ENCODE data around the gene ENTPD1.
A peak's percentile ranks its signal among the peaks of the same experiment; 100 is the strongest.

The ENTPD1 gene

GRCh38 chr10:95831076-95831475 lies 75.1 kb downstream of the ENTPD1 start:
- peaks cover 12% of the 10 kb centered on the region for H3K4me1 Mint-ChIP-seq
- no peaks in the 10 kb centered on the region for H3K9me3 Mint-ChIP-seq
- no peak overlapping the region for H3K27ac Mint-ChIP-seq (ENCODE audit: low read depth)
- no peak overlapping the region for H3K4me3 Mint-ChIP-seq
- DNase-seq (ENCODE audit: low spot score in 2 of 2) (no peak), ATAC-seq (replicated peaks; ENCODE audit: extremely low read depth, poor library complexity, severe bottlenecking) (no peak)
- no peaks in the 10 kb centered on the region for H3K27me3 Mint-ChIP-seq
- H3K36me3 Mint-ChIP-seq (ENCODE audit: insufficient read depth), result peaks cover 3% of the 10 kb centered on the region

- ATAC-seq (replicated peaks; ENCODE audit: extremely low read depth, poor library complexity, severe bottlenecking), result no peak
- Mint-ChIP-seq H3K27ac (ENCODE audit: low read depth) (peak overlapping the region; percentile 59), H3K4me1 (peaks cover 12% of the 10 kb centered on the region), H3K36me3 (ENCODE audit: insufficient read depth) (peaks cover 3% of the 10 kb centered on the region), H3K4me3 (no peak overlapping the region), H3K27me3 (no peaks in the 10 kb centered on the region), H3K9me3 (no peaks in the 10 kb centered on the region)
- DNase-seq (ENCODE audit: low spot score in 2 of 2), result no peak
Observed at GRCh38 chr10:95831515-95831914, 75.6 kb downstream of the ENTPD1 start.

GRCh38 chr10:95832216-95833041 lies 76.5 kb downstream of the ENTPD1 start:
- H3K36me3 Mint-ChIP-seq (ENCODE audit: insufficient read depth), result peaks cover 3% of the 10 kb centered on the region
- H3K27me3 Mint-ChIP-seq, result no peaks in the 10 kb centered on the region
- H3K27ac Mint-ChIP-seq (ENCODE audit: low read depth), result peak overlapping the region; percentile 59
- H3K4me1 Mint-ChIP-seq, result peaks cover 12% of the 10 kb centered on the region
- DNase-seq (ENCODE audit: low spot score in 2 of 2), result peak; percentile 22 to 33
- ATAC-seq (replicated peaks; ENCODE audit: extremely low read depth, poor library complexity, severe bottlenecking), result peak; percentile 84
- H3K9me3 Mint-ChIP-seq, result no peaks in the 10 kb centered on the region
- H3K4me3 Mint-ChIP-seq, result no peak overlapping the region

GRCh38 chr10:95833042-95833610 lies 77.2 kb downstream of the ENTPD1 start:
- Mint-ChIP-seq H3K9me3 (no peaks in the 10 kb centered on the region), H3K27me3 (no peaks in the 10 kb centered on the region), H3K4me3 (no peak overlapping the region), H3K36me3 (ENCODE audit: insufficient read depth) (peaks cover 3% of the 10 kb centered on the region), H3K4me1 (peaks cover 12% of the 10 kb centered on the region), H3K27ac (ENCODE audit: low read depth) (peak overlapping the region; percentile 44)
- DNase-seq (ENCODE audit: low spot score in 2 of 2), result no peak
- no peak for ATAC-seq (replicated peaks; ENCODE audit: extremely low read depth, poor library complexity, severe bottlenecking)

GRCh38 chr10:95834406-95834805 lies 78.4 kb downstream of the ENTPD1 start:
- H3K4me3 Mint-ChIP-seq, result no peak overlapping the region
- no peak overlapping the region for H3K27ac Mint-ChIP-seq (ENCODE audit: low read depth)
- peaks cover 12% of the 10 kb centered on the region for H3K4me1 Mint-ChIP-seq
- no peaks in the 10 kb centered on the region for H3K27me3 Mint-ChIP-seq
- H3K36me3 Mint-ChIP-seq (ENCODE audit: insufficient read depth), result peaks cover 3% of the 10 kb centered on the region
- no peak for ATAC-seq (replicated peaks; ENCODE audit: extremely low read depth, poor library complexity, severe bottlenecking)
- H3K9me3 Mint-ChIP-seq, result no peaks in the 10 kb centered on the region
- DNase-seq (ENCODE audit: low spot score in 2 of 2), result no peak

- no peak for DNase-seq (ENCODE audit: low spot score in 2 of 2)
- Mint-ChIP-seq H3K9me3 (no peaks in the 10 kb centered on the region), H3K27ac (ENCODE audit: low read depth) (no peak overlapping the region), H3K4me1 (peaks cover 12% of the 10 kb centered on the region), H3K36me3 (ENCODE audit: insufficient read depth) (peaks cover 3% of the 10 kb centered on the region), H3K4me3 (no peak overlapping the region), H3K27me3 (no peaks in the 10 kb centered on the region)
- no peak for ATAC-seq (replicated peaks; ENCODE audit: extremely low read depth, poor library complexity, severe bottlenecking)
Observed at GRCh38 chr10:95835149-95835860, 79.3 kb downstream of the ENTPD1 start.

GRCh38 chr10:95835911-95836310 lies 79.9 kb downstream of the ENTPD1 start:
- no peak for DNase-seq (ENCODE audit: low spot score in 2 of 2)
- H3K4me1 Mint-ChIP-seq, result peaks cover 12% of the 10 kb centered on the region
- H3K4me3 Mint-ChIP-seq, result no peak overlapping the region
- no peak overlapping the region for H3K27ac Mint-ChIP-seq (ENCODE audit: low read depth)
- H3K27me3 Mint-ChIP-seq, result no peaks in the 10 kb centered on the region
- no peaks in the 10 kb centered on the region for H3K9me3 Mint-ChIP-seq
- peaks cover 3% of the 10 kb centered on the region for H3K36me3 Mint-ChIP-seq (ENCODE audit: insufficient read depth)
- no peak for ATAC-seq (replicated peaks; ENCODE audit: extremely low read depth, poor library complexity, severe bottlenecking)

- Mint-ChIP-seq H3K4me3 (no peak overlapping the region), H3K4me1 (peaks cover 8% of the 10 kb centered on the region), H3K27me3 (no peaks in the 10 kb centered on the region), H3K27ac (ENCODE audit: low read depth) (no peak overlapping the region), H3K36me3 (ENCODE audit: insufficient read depth) (peaks cover 3% of the 10 kb centered on the region), H3K9me3 (no peaks in the 10 kb centered on the region)
- ATAC-seq (replicated peaks; ENCODE audit: extremely low read depth, poor library complexity, severe bottlenecking), result no peak
- DNase-seq (ENCODE audit: low spot score in 2 of 2), result no peak
Observed at GRCh38 chr10:95836610-95837355, 80.8 kb downstream of the ENTPD1 start.

GRCh38 chr10:95837356-95837776 lies 81.4 kb downstream of the ENTPD1 start:
- Mint-ChIP-seq H3K36me3 (ENCODE audit: insufficient read depth) (peaks cover 3% of the 10 kb centered on the region), H3K9me3 (no peaks in the 10 kb centered on the region), H3K27ac (ENCODE audit: low read depth) (no peak overlapping the region), H3K4me3 (no peak overlapping the region), H3K4me1 (peaks cover 3% of the 10 kb centered on the region), H3K27me3 (no peaks in the 10 kb centered on the region)
- no peak for ATAC-seq (replicated peaks; ENCODE audit: extremely low read depth, poor library complexity, severe bottlenecking)
- DNase-seq (ENCODE audit: low spot score in 2 of 2), result no peak

GRCh38 chr10:95837783-95838182 lies 81.8 kb downstream of the ENTPD1 start:
- no peak for ATAC-seq (replicated peaks; ENCODE audit: extremely low read depth, poor library complexity, severe bottlenecking)
- Mint-ChIP-seq H3K9me3 (no peaks in the 10 kb centered on the region), H3K27me3 (peaks cover 4% of the 10 kb centered on the region), H3K27ac (ENCODE audit: low read depth) (no peak overlapping the region), H3K36me3 (ENCODE audit: insufficient read depth) (no peaks in the 10 kb centered on the region), H3K4me3 (no peak overlapping the region), H3K4me1 (no peaks in the 10 kb centered on the region)
- no peak for DNase-seq (ENCODE audit: low spot score in 2 of 2)

GRCh38 chr10:95840121-95840520 lies 84.2 kb downstream of the ENTPD1 start:
- H3K9me3 Mint-ChIP-seq, result no peaks in the 10 kb centered on the region
- DNase-seq (ENCODE audit: low spot score in 2 of 2) (no peak), ATAC-seq (replicated peaks; ENCODE audit: extremely low read depth, poor library complexity, severe bottlenecking) (no peak)
- H3K27ac Mint-ChIP-seq (ENCODE audit: low read depth), result no peak overlapping the region
- peaks cover 27% of the 10 kb centered on the region for H3K27me3 Mint-ChIP-seq
- H3K4me1 Mint-ChIP-seq, result no peaks in the 10 kb centered on the region
- no peak overlapping the region for H3K4me3 Mint-ChIP-seq
- H3K36me3 Mint-ChIP-seq (ENCODE audit: insufficient read depth), result no peaks in the 10 kb centered on the region

GRCh38 chr10:95840681-95841080 lies 84.7 kb downstream of the ENTPD1 start:
- no peaks in the 10 kb centered on the region for H3K36me3 Mint-ChIP-seq (ENCODE audit: insufficient read depth)
- no peak overlapping the region for H3K4me3 Mint-ChIP-seq
- H3K27ac Mint-ChIP-seq (ENCODE audit: low read depth), result no peak overlapping the region
- peaks cover 27% of the 10 kb centered on the region for H3K27me3 Mint-ChIP-seq
- DNase-seq (ENCODE audit: low spot score in 2 of 2) (no peak), ATAC-seq (replicated peaks; ENCODE audit: extremely low read depth, poor library complexity, severe bottlenecking) (no peak)
- H3K4me1 Mint-ChIP-seq, result no peaks in the 10 kb centered on the region
- no peaks in the 10 kb centered on the region for H3K9me3 Mint-ChIP-seq
